ENCODE results near the gene COQ10A.
"Not testable (repeated sequence)": the region's sequence is repeated elsewhere in the genome, so short reads cannot be mapped to it uniquely, and the experiment has no call there.

Gene COQ10A

DNA sequence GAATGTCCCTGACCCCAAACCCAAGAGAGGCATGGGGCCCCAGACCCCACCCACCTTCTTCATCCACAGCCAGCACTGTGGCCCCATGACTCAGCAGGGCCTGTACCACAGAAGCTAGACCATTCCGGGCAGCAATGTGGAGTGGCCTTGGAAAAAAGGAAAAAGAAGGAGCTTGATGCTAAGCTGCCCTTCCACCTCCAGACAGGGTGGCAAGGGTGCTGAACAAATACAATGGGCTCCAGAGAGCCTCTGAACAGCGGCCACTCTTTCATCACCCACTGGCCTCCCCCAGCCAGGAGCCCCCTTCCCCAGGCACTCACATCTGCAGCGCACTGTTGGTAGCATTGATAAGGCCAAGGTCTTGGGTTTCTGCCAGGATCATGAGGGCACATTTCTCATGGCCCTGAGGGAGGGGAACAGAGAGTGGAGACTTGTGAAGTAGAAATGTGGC, 23.0 kb upstream of the COQ10A start:
- no peak for DNase-seq

DNA sequence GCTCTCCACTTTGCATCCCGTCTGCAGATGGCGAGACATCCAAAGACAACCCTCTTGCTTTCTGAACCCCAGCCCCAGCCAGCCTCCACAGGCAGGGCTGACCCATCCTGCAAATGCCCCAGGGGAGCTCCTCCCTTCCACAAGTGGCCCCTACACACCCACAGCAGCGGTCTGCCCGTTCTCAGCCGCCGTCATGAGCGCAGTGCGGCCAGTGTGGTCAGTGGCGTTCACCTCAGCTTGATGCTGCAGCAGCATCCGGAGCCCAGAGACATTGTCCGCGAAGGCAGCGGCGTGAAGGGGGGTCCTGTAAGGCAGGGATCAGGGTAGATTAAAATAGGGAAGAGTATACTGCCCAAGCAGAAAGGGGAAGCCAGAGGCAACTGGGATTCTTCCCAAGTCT, 22.2 kb upstream of the COQ10A start:
- DNase-seq, result no peak

DNA sequence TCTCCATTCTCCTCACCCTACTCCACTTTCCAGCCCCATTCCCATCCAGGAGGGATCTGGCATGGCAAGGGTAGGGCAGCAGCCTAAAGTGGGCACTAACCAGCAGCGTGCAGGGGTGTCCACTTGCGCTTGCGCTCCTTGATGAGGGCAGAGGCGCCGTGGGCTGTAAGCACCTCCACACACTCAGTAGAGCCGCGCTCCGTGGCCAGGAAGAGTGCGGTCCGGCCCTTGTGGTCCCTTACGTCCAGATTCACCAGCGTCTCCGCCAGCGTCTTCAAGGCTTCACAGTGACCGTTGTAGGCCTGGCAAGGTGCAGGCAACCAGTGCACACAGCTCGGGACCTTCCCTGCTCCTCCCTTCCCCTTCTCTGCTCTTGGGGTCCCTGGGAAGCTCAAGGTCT, 18.8 kb upstream of the COQ10A start:
- DNase-seq, result no peak

DNA sequence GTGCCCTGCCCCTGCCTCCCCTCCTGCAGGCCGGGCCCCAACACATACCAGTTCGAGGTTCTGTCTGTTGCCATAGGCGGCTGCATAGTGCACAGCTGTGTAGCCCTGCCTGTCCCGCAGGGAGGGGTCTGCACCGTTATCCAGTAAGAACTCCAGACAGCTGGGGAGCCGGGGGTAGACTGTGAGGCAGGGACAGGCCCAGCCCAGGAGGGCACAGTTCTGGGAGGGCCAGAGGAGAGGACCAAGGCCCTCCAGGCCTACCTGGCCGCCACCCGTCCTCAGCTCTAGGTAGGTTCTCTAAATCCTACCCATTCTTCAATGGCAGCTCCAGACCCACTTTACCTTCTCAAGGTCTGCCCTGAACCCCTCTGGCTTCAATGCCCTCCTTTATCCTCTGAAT, 18.0 kb upstream of the COQ10A start:
- DNase-seq, result no peak

GRCh38 chr12:56252649-56253048, 14.1 kb upstream of the COQ10A start:
- no peak for DNase-seq

GRCh38 chr12:56253091-56253490, 13.7 kb upstream of the COQ10A start:
- DNase-seq, result no peak

GRCh38 chr12:56255671-56256070, 11.1 kb upstream of the COQ10A start:
- no peak for DNase-seq

- no peak for DNase-seq
These were observed 10.3 kb upstream of the COQ10A start for GRCh38 chr12:56256326-56256960.

DNA sequence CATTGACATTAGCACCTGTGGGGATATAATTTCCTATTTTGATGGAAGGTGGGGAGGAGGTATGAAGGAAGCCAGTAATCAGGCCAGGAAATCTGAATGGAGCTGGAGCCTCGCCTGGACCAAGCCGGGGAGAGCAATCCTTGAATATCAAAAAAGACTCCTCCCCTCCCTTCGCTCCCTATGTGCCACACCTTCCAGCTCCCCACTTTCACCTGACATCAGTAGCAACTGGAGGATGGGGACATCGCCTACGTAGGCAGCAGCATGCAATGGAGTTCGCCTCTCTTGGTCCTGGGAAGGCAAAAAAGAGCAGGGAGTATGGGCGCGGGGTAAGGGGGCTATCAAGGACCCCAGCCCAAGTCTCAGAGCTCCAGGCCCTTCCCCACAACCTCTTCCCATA, 9.7 kb upstream of the COQ10A start:
- no peak for DNase-seq

DNA sequence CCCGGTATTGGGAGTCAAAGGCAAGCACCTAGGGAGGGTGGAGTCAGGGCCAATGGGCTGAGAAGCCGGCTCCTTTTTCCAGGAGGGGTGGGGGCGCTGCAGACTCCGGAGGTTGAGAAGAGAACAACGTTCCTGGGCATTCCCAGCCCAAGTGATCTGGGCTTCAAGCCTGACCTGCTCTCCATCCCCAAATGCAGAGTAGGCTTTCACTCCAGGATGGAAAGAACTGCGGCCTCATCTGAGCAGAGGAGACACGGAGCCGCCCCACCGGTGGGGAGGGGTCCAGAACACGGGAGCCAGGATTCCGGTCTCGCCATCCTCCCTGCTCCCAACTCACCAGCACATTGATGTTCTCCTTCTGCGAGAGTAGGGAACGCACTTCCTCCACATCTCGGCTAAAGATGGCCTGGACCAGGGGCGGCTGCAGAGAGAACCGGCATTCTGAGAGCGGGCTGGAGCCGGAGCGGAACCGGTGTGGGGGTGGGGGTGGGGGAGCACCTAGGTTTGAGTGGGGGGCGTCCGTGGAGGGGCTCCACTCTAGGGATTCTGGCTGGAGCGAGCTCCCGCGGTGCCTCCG, 9.2 kb upstream of the COQ10A start:
- DNase-seq, result no peak

DNA sequence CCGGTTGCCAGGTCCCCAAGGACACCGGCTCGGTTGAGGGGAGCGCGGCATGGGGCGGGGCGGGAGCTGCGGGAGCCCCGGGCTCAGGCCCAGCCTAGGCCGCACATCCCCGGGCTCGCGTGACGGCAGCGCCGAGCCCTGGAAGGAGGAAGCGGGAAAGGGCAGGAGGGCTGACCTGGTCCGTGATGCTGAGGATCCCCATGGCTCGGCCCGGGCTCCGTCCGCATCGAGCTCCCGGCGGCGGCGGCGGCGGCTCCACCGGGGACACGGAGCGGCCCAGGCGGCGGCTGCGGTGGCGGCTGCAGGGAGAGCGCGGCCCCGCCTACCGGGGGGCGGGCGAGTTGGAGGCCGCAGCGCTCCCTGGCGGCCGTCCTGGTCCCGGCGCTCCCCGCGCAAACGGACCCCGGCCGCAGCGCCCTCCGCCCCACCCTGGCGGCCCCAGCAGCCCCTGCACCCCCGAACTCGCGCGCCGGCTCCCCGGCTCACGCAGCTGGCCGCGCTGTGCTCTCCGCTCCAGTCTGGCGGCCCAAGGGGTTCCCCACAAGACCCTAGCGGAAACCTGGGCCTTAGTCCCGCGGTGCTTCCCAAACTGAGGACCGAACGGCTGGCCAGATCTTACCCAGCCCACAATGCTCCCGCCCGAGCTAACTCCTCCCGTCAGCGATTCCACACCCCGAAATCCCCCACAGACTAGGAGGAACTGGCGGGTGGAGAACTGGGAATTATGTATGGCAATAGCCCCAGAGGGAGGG, 8.5 kb upstream of the COQ10A start, which contains the start of gene ANKRD52:
Gene ANKRD52 (minus strand): TSS at position 317 of the 752 bp plus-strand sequence. CDS start 115 bp downstream, at position 202.
- peak; percentile 39 to 79 (median 44) for DNase-seq

DNA sequence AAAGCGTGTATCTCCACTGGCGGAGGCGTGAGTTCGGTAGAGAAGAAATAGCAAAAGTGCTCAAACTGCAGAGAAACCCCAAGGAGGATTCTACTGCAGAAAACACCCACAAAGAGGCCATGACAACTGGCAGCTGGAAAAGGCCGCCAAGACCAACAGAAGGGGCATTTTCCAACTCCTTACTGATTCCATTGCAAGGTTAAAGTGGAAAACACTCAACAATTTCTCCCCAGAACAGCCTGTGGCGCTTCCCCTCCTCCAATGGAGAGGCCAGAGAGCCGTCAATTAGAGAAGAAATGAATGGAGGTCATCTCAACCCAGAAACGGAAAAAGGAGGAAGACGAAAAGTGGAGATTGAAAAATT, 7.9 kb upstream of the COQ10A start:
- no peak for DNase-seq

DNA sequence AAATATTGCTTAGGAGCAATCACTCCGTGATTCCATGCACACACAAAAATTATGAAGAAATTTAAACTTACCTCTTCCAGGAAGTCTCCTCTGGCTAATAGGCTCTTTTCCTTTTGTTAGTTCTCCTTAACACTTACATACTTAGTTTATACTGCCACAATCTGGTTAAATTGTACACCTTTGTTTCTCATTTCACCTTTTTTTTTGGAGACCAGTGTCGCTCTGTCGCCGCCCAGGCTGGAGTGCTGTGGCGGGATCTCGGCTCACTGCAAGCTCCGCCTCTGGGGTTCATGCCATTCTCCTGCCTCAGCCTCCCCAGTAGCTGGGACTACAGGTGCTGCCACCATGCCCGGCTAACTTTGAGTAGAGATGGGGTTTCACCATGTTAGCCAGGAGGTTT, 6.4 kb upstream of the COQ10A start:
- no peak for DNase-seq

GRCh38 chr12:56260921-56261320, 5.8 kb upstream of the COQ10A start:
- DNase-seq, result no peak

GRCh38 chr12:56261503-56262232, 5.1 kb upstream of the COQ10A start:
- no peak for DNase-seq

DNA sequence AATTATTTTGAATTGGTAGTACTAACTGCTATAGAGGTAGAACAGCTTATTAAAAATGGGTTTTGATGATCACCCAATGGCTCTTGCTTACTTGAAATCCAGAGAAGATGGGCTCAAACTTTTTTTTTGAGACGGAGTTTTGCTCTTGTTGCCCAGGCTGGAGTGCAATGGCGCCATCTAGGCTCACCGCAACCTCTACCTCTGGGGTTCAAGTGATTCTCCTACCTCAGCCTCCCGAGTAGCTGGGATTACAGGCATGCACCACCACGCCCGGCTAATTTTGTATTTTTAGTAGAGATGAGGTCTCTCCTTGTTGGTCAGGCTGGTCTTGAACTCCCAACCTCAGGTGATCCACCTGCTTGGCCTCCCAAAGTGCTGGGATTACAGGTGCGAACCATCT, 3.8 kb upstream of the COQ10A start:
- not testable (repeated sequence) for DNase-seq

GRCh38 chr12:56266068-56266692, 562 bp upstream of the COQ10A start:
- DNase-seq, result not testable (repeated sequence)

DNA sequence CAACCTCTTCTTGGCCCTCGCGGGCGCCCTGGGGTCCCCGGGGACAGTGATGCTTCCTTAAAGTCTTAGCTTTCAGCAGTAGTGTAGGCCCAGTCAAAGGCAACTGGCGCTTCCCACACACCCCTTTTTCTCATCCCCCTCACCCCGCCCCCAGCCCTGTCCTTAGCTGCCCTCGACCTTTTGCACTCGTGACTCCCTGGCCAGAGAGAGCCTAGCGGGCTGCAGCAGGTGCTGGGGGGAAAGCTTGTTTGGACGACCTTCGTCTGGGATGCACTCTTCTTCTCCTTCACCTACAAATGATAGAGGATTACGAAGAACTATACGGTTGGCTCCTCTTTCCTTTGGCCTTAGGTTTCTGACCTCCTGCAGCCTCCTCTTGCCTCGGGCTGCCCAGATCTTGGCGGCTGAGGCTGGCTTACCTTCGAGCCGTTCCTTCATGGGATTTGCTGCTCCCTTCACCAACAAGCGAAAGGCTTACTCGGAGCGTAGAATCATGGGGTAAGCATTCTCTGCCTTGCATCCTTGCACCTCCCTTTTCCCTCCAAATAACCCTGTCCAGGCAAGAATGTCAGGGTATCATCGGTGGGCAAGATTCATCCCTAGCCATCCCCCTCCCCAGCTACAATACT, 815 bp downstream of the COQ10A start:
- no peak for DNase-seq

DNA sequence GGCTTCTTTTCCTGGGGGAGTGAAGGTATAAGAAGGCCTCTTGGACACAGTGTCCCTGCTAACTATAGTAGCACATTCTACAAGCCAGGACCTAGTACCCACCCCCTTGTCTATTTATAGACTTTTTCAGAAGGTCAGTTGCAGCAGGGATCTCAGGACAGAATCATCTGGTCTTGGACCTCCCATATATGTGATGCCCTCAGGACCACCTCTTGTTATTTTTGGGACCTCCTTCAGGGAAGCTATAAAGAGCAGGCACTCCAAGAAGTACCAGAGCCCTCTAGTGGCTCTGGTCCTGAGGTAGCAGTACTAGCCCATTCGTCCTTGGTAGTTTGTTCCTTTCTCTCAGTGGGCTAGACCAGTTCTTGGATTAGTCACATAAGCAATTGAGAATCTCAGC, 4.3 kb downstream of the COQ10A start:
- no peak for DNase-seq

GRCh38 chr12:56272468-56272867, 5.7 kb downstream of the COQ10A start:
- not testable (repeated sequence) for DNase-seq

- DNase-seq, result no peak
These were observed 7.6 kb downstream of the COQ10A start for GRCh38 chr12:56274299-56274698.

DNA sequence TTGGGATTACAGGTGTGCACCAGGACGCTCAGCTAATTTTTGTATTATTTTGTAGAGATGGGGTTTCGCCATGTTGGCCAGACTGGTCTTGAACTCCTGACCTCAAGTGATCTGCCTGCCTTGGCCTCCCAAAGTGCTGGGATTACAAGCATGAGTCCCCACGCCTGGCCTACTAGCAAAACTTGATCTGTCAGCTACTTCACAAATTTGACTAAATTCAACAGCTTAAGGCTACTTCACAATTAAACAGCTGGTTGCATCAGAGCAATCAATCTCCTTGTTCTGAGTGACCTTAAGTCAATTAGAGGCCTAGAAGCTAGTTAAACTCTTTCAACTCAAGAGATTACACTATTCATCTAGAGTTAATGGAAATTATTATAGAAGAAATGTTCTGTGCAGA, 12.2 kb downstream of the COQ10A start:
- DNase-seq, result no peak

DNA sequence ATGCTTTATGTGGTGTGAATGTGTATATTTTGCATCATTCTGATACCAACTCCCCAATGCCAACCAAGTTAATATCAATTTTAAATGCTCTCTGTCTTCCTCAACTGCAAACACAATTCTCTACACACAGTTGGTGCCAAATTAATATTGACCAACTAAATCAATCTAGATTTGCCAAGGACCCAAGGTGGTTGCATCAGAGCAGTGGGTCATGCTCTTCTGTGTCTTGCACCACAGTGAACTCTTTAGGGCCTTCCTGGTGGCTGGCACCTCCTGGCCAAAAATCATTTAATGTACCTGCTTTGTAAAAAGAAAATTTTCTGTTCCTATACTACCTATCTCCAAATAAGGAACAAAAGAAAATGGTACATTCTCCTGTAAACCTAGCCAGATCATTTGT, 14.1 kb downstream of the COQ10A start:
- DNase-seq, result no peak
